ENCODE results near the gene POLR3C.

Gene POLR3C

DNA sequence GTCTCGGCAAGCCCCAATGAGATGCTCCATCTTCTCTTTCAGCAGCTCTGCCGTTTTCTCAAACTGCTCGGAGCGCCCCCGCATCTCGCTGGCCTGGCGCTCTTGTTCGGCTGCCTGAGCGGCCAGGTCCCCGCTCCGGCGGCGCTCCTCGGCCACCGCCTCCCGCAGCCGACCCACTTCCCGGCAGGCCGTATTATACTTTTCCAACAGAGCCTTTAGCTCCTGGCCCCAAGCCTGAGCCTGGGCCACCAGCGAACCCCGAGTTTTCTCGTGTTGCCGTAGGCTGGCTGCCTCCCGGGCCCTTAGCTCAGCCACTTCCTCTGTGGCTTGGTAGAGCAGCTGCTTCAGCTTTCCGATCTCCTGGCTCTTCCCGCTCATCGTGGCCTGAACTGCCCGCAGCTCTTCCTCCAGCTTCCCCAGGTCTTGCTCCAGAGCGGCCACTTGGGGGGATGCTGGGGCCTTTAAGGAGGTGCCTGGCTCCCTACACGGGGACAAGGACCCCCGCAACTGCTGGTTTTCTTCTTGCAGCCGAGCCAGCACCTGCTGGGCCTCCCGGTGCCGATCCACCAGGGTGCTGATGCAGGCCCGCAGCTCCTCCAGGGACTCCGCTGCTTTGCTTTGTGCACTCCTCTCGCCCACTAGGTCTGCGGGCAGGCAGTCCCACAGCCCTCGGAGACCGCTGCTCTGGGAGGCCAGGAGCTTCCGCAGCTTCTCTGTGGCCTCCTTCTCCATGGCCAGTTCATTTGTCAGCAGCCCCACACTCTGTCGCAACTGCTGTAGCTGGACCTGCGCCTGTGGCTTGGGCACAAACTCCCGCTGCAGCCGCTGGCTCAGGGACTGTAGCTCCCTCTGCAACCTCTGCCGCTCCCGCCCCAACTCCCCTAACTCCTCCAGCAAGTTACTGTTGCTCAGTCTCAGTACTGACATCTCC, 48.3 kb downstream of the POLR3C start:
- in situ Hi-C loops (cut with MboI; ENCODE audit: low pct_unique_long_range_greater_than_20kb, low sequenced_read_pairs, unreplicated experiment): no loop called here
- peak; percentile 56 for DNase-seq (ENCODE audit: low spot score)
- TF ChIP-seq, protein P1, sequence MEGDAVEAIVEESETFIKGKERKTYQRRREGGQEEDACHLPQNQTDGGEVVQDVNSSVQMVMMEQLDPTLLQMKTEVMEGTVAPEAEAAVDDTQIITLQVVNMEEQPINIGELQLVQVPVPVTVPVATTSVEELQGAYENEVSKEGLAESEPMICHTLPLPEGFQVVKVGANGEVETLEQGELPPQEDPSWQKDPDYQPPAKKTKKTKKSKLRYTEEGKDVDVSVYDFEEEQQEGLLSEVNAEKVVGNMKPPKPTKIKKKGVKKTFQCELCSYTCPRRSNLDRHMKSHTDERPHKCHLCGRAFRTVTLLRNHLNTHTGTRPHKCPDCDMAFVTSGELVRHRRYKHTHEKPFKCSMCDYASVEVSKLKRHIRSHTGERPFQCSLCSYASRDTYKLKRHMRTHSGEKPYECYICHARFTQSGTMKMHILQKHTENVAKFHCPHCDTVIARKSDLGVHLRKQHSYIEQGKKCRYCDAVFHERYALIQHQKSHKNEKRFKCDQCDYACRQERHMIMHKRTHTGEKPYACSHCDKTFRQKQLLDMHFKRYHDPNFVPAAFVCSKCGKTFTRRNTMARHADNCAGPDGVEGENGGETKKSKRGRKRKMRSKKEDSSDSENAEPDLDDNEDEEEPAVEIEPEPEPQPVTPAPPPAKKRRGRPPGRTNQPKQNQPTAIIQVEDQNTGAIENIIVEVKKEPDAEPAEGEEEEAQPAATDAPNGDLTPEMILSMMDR (IDR thresholded peaks at IDR 0.05; ENCODE audit: extremely low read depth, insufficient read depth, missing control alignments): peak; percentile 14

DNA sequence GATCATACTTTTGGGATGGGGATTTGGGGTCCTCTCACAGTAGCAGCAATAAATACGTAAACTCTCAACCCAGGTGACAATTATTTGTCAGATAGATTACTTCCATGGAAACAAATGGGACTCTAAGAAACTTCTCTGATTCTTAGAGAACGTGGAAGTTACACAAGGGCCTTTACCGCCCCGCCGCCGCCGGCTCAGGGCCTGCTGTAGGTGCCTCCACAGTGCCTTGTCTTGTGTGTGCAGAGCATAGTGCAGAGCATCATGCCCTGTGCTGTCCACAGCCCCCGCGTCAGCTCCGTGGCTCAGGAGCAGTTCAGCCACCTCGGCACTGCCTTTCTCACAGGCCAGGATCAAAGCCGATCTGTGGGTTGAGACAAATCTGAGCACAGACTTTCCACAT, 50.6 kb downstream of the POLR3C start:
- TF ChIP-seq, protein P1 (IDR thresholded peaks at IDR 0.05; ENCODE audit: extremely low read depth, insufficient read depth, missing control alignments): no peak
- DNase-seq (ENCODE audit: low spot score): no peak
- in situ Hi-C loops (cut with MboI; ENCODE audit: low pct_unique_long_range_greater_than_20kb, low sequenced_read_pairs, unreplicated experiment): loop anchor here (25.0 kb wide), 1 partner anchor 138 kb away; the partner anchor contains the start of gene HJV

DNA sequence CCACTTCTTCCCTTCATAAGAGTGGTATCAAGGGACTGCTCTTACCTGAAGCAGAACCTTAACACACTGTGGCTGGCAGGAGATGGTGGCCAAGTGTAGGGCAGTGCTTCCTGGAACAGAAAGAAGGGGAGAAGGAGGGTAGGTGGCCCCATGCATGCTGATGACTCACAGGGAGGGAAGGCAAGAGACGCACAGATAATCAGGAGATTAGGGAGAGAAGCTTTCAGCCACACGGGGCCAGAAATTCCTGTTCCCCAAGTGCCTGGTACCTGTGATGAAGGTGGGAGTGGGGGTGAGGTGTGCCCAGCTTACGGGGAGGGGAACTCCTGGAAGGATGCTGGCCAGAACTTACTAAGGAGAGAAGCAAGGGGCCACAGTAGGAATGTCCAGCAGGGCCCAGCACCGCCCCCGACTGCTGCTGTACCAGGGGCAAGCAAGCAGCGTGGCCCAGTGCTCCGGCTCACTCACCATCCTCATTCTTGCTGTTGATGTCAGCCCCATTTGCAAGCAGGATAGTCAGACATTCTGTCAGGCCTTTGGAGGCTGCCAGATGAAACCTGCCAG, 54.0 kb downstream of the POLR3C start:
- in situ Hi-C loops (cut with MboI; ENCODE audit: low pct_unique_long_range_greater_than_20kb, low sequenced_read_pairs, unreplicated experiment): loop anchor here (25.0 kb wide), 1 partner anchor 134 kb away; the partner anchor contains the start of gene HJV
- no peak for DNase-seq (ENCODE audit: low spot score)
- TF ChIP-seq, protein P1 (IDR thresholded peaks at IDR 0.05; ENCODE audit: extremely low read depth, insufficient read depth, missing control alignments): no peak

DNA sequence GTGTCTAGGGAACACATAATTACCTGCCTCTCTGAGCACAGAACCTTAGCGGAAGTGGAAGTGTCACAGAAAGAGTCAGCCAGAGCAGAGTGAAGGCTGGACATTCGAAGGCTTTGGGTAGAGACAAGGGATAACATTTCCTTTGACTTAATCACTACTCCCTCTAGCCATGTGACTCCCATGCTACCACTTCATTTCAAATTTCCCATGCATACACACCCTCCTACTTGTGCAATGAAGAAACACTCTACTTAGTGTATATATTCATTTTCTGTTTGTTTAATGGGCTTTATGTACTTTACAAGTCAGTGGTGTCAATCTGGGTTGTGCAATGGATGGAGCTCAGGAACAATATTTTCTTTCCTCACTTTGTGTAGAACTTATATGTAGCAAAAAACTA, 54.7 kb downstream of the POLR3C start:
- TF ChIP-seq, protein P1 (IDR thresholded peaks at IDR 0.05; ENCODE audit: extremely low read depth, insufficient read depth, missing control alignments): no peak
- in situ Hi-C loops (cut with MboI; ENCODE audit: low pct_unique_long_range_greater_than_20kb, low sequenced_read_pairs, unreplicated experiment): loop anchor here (25.0 kb wide), 1 partner anchor 134 kb away; the partner anchor contains the start of gene HJV
- DNase-seq (ENCODE audit: low spot score): no peak

DNA sequence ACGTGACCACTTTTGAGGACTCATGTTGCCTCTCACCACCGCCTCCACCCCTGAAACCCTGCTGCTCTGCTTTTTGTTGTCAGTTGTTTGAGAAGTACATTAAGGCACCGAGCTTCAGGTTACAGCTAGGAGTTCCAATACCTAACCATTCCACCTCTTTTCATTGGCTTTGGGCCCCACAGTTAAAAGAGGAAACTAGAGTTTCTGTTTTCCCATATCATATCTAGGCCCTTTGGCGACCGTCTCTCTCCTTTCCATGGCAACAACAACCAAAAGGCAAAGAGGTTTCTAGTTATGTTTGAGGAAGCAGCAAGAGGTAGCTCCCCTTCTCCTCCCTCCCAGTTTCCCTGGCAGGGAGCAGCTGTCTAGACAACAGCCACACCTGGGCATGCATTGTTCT, 55.8 kb downstream of the POLR3C start:
- TF ChIP-seq, protein P1 (IDR thresholded peaks at IDR 0.05; ENCODE audit: extremely low read depth, insufficient read depth, missing control alignments): no peak
- no peak for DNase-seq (ENCODE audit: low spot score)
- in situ Hi-C loops (cut with MboI; ENCODE audit: low pct_unique_long_range_greater_than_20kb, low sequenced_read_pairs, unreplicated experiment): loop anchor here (25.0 kb wide), 1 partner anchor 133 kb away; the partner anchor contains the start of gene HJV

DNA sequence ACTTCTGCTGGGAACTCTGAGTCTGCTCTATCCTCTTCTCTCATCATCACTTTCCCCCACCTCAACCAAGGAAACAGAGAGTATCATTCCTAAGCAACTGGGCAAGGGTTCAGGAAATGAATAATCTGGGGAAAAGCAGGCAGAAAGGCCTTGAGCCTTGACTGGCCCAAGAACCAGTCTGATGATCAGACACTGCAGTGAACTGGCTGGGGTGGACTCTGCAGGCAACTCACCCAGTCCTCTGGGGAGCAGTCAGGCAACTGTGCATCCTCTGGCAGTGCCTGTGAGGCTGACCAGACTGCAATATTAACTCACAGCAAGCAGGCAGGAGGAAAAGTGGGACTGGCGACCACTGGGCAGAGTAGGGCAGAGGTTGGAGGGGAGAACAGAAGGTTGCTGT, 60.7 kb downstream of the POLR3C start:
- no peak for DNase-seq (ENCODE audit: low spot score)
- TF ChIP-seq, protein P1 (IDR thresholded peaks at IDR 0.05; ENCODE audit: extremely low read depth, insufficient read depth, missing control alignments): no peak
- in situ Hi-C loops (cut with MboI; ENCODE audit: low pct_unique_long_range_greater_than_20kb, low sequenced_read_pairs, unreplicated experiment): loop anchor here (25.0 kb wide), 1 partner anchor 128 kb away; the partner anchor contains the start of gene HJV
